ENCODE results near the gene FLNB.

- TF ChIP-seq, protein P1, sequence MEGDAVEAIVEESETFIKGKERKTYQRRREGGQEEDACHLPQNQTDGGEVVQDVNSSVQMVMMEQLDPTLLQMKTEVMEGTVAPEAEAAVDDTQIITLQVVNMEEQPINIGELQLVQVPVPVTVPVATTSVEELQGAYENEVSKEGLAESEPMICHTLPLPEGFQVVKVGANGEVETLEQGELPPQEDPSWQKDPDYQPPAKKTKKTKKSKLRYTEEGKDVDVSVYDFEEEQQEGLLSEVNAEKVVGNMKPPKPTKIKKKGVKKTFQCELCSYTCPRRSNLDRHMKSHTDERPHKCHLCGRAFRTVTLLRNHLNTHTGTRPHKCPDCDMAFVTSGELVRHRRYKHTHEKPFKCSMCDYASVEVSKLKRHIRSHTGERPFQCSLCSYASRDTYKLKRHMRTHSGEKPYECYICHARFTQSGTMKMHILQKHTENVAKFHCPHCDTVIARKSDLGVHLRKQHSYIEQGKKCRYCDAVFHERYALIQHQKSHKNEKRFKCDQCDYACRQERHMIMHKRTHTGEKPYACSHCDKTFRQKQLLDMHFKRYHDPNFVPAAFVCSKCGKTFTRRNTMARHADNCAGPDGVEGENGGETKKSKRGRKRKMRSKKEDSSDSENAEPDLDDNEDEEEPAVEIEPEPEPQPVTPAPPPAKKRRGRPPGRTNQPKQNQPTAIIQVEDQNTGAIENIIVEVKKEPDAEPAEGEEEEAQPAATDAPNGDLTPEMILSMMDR (IDR thresholded peaks at IDR 0.05): no peak
- no peak for TF ChIP-seq NR1H2 (CRISPR knock-in tag; IDR thresholded peaks at IDR 0.05)
- TF ChIP-seq SP1 (CRISPR knock-in tag; conservative IDR thresholded peaks at IDR 0.05): no peak
- TF ChIP-seq E2F4 (CRISPR knock-in tag; IDR thresholded peaks at IDR 0.05; ENCODE audit: borderline replicate concordance, low read depth): no peak
- TF ChIP-seq, protein P2, sequence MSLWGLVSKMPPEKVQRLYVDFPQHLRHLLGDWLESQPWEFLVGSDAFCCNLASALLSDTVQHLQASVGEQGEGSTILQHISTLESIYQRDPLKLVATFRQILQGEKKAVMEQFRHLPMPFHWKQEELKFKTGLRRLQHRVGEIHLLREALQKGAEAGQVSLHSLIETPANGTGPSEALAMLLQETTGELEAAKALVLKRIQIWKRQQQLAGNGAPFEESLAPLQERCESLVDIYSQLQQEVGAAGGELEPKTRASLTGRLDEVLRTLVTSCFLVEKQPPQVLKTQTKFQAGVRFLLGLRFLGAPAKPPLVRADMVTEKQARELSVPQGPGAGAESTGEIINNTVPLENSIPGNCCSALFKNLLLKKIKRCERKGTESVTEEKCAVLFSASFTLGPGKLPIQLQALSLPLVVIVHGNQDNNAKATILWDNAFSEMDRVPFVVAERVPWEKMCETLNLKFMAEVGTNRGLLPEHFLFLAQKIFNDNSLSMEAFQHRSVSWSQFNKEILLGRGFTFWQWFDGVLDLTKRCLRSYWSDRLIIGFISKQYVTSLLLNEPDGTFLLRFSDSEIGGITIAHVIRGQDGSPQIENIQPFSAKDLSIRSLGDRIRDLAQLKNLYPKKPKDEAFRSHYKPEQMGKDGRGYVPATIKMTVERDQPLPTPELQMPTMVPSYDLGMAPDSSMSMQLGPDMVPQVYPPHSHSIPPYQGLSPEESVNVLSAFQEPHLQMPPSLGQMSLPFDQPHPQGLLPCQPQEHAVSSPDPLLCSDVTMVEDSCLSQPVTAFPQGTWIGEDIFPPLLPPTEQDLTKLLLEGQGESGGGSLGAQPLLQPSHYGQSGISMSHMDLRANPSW (CRISPR knock-in tag; conservative IDR thresholded peaks at IDR 0.05; ENCODE audit: low read depth): no peak
- no peak for TF ChIP-seq CBFB (CRISPR knock-in tag; IDR thresholded peaks at IDR 0.05; ENCODE audit: low read depth)
- no peak for TF ChIP-seq ZBTB43 (CRISPR knock-in tag; IDR thresholded peaks at IDR 0.05)
- TF ChIP-seq, protein P3, sequence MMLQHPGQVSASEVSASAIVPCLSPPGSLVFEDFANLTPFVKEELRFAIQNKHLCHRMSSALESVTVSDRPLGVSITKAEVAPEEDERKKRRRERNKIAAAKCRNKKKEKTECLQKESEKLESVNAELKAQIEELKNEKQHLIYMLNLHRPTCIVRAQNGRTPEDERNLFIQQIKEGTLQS (CRISPR knock-in tag; conservative IDR thresholded peaks at IDR 0.05): no peak
- TF ChIP-seq, protein P4, sequence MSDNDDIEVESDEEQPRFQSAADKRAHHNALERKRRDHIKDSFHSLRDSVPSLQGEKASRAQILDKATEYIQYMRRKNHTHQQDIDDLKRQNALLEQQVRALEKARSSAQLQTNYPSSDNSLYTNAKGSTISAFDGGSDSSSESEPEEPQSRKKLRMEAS (CRISPR knock-in tag; IDR thresholded peaks at IDR 0.05): no peak
- TF ChIP-seq E2F5 (CRISPR knock-in tag; IDR thresholded peaks at IDR 0.05): no peak
These were observed 80.3 kb downstream of the FLNB start for GRCh38 chr3:58088501-58088900.
